Peyer's patch (tissue), 4 donors: ENCODE measurements around the gene PCBP3. TPM values are rescaled to one million over a fixed set of nuclear protein-coding genes. Genes with fewer than 3 reads are reported as not detected.

Source experiments
- DNase-seq, 3 donors: peaks; one replicate each; pipeline ENCODE4 v3.0.0-alpha.2; 2017 to 2019
- H3K27ac ChIP-seq, 4 donors: fragments of 200-600 bp; sonication (generic); one replicate each; pipeline ENCODE4 v1.5.1; 2016 to 2019
- H3K27me3 ChIP-seq, 2 donors: fragments of 200-600 bp; sonication (generic); one replicate each; pipeline ENCODE4 v1.5.1; 2019
- H3K36me3 ChIP-seq, 3 donors: fragments of 200-600 bp; sonication (generic); one replicate each; pipeline ENCODE4 v1.5.1; 2016 to 2019
- H3K4me1 ChIP-seq, 4 donors: fragments of 200-600 bp; sonication (generic); one replicate each; pipeline ENCODE4 v1.5.1; 2016 to 2019
- H3K4me3 ChIP-seq, 4 donors: fragments of 200-600 bp; sonication (generic); 1 replicate in 3 of 4; 2 replicates in 1 of 4; pipeline ENCODE4 v1.5.1; 2016 to 2019; ENCODE audit warnings: mild to moderate bottlenecking in 1 of 4
- H3K9me3 ChIP-seq, 4 donors: fragments of 200-600 bp; sonication (generic); one replicate each; pipeline ENCODE4 v1.5.1; 2016 to 2019; ENCODE audit warnings: mild to moderate bottlenecking in 1 of 4
- CTCF ChIP-seq, 6 experiments: fragments of 450-650 bp in 4 of 6; fragments of 200-600 bp in 2 of 6; sonication (generic) in 1 of 6; IDR thresholded peaks; one replicate each; pipeline ENCODE4 v1.5.1; 2017 to 2019; ENCODE audit warnings: antibody characterized with exemption in 6 of 6, mild to moderate bottlenecking in 3 of 6, moderate library complexity in 1 of 6
- POLR2A ChIP-seq, 2 donors: fragments of 450-650 bp; IDR thresholded peaks; one replicate each; pipeline ENCODE4 v1.5.1; 2017; ENCODE audit warnings: antibody characterized with exemption in 2 of 2, mild to moderate bottlenecking in 2 of 2, moderate library complexity in 2 of 2
- total RNA-seq, 4 donors: library from RNA; depleted of rRNA; stranded (reverse); fragments of >200 nt; gene quantifications; one replicate each; pipeline ENCODE4 v1.1.0, GENCODE V29; 2016

The PCBP3 gene
- total RNA-seq, 4 donors from 2014 or later: 1.1 to 6.0 (median 4.4) TPM; not detected in 1

GRCh38 chr21:45971616-45972352, 328.3 kb downstream of the PCBP3 start:
- H3K9me3 ChIP-seq: no peaks in the 10 kb centered on the region
- peak in 2 of 3 donors; percentile 51 to 63 for DNase-seq
- TF ChIP-seq POLR2A (IDR thresholded peaks at IDR 0.05) (no peak), CTCF (IDR thresholded peaks at IDR 0.05) (no peak)
- H3K27me3 ChIP-seq: peaks cover 0 to 9% of the 10 kb centered on the region in 2 donors
- H3K36me3 ChIP-seq: no peaks in the 10 kb centered on the region
- peak overlapping the region; percentile 78 to 95 (median 84) for H3K27ac ChIP-seq
- H3K4me1 ChIP-seq: peaks cover 3 to 48% (median 21%) of the 10 kb centered on the region in 4 donors
- H3K4me3 ChIP-seq: peak overlapping the region in 1 of 4 donors; percentile 56

DNA sequence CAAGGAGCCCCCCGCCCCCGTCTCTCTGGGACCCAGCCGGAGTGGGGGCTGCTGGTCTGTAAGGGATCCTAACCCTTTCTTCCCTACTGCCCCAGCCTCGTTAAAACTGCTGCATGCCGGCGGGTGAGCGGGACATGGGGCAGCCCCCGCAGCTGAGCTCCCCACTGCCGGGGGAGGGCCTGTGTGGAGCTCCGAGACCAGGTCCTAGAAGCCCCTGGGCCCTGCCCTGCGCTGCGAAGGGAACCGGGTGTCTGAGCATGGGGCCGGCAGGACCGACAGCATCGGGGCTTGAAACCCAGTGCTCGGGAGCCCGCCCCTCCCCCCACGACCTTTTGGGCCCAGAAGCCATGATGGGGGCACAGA, 328.8 kb downstream of the PCBP3 start:
- TF ChIP-seq CTCF (IDR thresholded peaks at IDR 0.05): no peak
- TF ChIP-seq POLR2A (IDR thresholded peaks at IDR 0.05): no peak
- H3K4me1 ChIP-seq: peaks cover 3 to 48% (median 21%) of the 10 kb centered on the region in 4 donors
- no peaks in the 10 kb centered on the region for H3K36me3 ChIP-seq
- DNase-seq: peak in 2 of 3 donors; percentile 47
- peaks cover 0 to 9% of the 10 kb centered on the region in 2 donors for H3K27me3 ChIP-seq
- peak overlapping the region; percentile 46 to 56 (median 52) for H3K4me3 ChIP-seq
- no peaks in the 10 kb centered on the region for H3K9me3 ChIP-seq
- H3K27ac ChIP-seq: peak overlapping the region; percentile 78 to 95 (median 84)

GRCh38 chr21:45972716-45973474, 329.4 kb downstream of the PCBP3 start:
- H3K4me3 ChIP-seq: peak overlapping the region; percentile 46 to 56 (median 52)
- no peaks in the 10 kb centered on the region for H3K9me3 ChIP-seq

DNA sequence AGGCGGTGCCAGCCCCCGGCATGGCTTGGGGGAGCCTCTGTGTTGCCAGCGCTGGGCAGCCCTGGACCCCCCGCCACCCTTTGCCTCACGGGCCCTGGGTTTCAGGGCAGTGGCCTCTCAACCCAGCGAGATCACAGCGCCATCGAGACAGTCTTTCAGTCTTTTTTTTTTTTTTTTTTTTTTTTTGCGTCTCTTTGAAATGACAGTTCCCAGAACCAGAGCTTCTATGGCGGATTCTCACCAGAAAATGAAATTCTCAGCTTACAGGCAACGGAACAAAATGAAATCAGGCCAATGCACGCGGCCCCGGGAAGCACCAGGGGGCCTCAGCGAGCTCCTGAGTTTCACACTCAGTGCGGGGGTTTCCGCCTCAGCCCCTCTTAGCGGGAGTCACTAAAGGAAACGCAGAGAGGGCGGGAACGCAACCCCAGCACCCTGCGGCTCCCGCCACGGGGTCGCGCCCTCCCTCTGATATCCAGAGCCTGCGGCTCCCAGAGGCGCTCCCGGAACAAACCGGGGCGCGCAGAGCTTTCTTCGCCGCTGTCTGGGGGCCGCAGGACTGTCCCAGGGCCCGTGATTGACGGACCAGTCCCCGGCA, 330.0 kb downstream of the PCBP3 start:
- Histone ChIP-seq H3K27ac (peak overlapping the region; percentile 78 to 95 (median 84)), H3K36me3 (no peaks in the 10 kb centered on the region), H3K4me3 (peak overlapping the region; percentile 51 to 56 (median 54)), H3K4me1 (peaks cover 3 to 51% (median 21%) of the 10 kb centered on the region in 4 donors), H3K9me3 (no peaks in the 10 kb centered on the region), H3K27me3 (peaks cover 0 to 9% of the 10 kb centered on the region in 2 donors)
- peak; percentile 67 to 86 (median 68) for DNase-seq
- TF ChIP-seq POLR2A (IDR thresholded peaks at IDR 0.05) (no peak), CTCF (IDR thresholded peaks at IDR 0.05) (peak; percentile 30 to 54 (median 44))

More at GRCh38 chr21:45972716-45973474, 329.4 kb downstream of the PCBP3 start:
- H3K36me3 ChIP-seq: no peaks in the 10 kb centered on the region
- DNase-seq: peak in 2 of 3 donors; percentile 59 to 62
- H3K4me1 ChIP-seq: peaks cover 3 to 48% (median 21%) of the 10 kb centered on the region in 4 donors
- TF ChIP-seq CTCF (IDR thresholded peaks at IDR 0.05): no peak
- no peak for TF ChIP-seq POLR2A (IDR thresholded peaks at IDR 0.05)
- H3K27ac ChIP-seq: peak overlapping the region; percentile 78 to 95 (median 84)
- H3K27me3 ChIP-seq: peaks cover 0 to 9% of the 10 kb centered on the region in 2 donors
